ELF-1 (cell line): ENCODE measurements around the gene PIP5K1B.
"Not testable (repeated sequence)": the region's sequence is repeated elsewhere in the genome, so short reads cannot be mapped to it uniquely, and the experiment has no call there.

Source experiments
- DNase-seq: peaks from one replicate; pipeline ENCODE4 v3.0.0-alpha.2; 2016; ENCODE audit warnings: low read depth, low spot score

Gene PIP5K1B

GRCh38 chr9:68983522-68984424 is 278.7 kb downstream of the PIP5K1B start:
- no peak for DNase-seq

- DNase-seq = not testable (repeated sequence)
Observed at GRCh38 chr9:68986949-68987348, 281.9 kb downstream of the PIP5K1B start.

GRCh38 chr9:68991457-68991856 is 286.4 kb downstream of the PIP5K1B start:
- no peak for DNase-seq

- DNase-seq = no peak
Observed at GRCh38 chr9:68995776-68996175, 290.7 kb downstream of the PIP5K1B start.

- no peak for DNase-seq
Observed at GRCh38 chr9:68996462-68996861, 291.4 kb downstream of the PIP5K1B start.

GRCh38 chr9:68997666-68998065 is 292.6 kb downstream of the PIP5K1B start:
- no peak for DNase-seq

- DNase-seq = no peak
Observed at GRCh38 chr9:68998385-68998784, 293.3 kb downstream of the PIP5K1B start.

GRCh38 chr9:68998812-68999211 is 293.8 kb downstream of the PIP5K1B start:
- DNase-seq = no peak

GRCh38 chr9:68999393-69000105 is 294.5 kb downstream of the PIP5K1B start:
- DNase-seq = peak; percentile 79

GRCh38 chr9:69001921-69002320 is 296.9 kb downstream of the PIP5K1B start:
- DNase-seq = no peak

GRCh38 chr9:69003051-69003450 is 298.0 kb downstream of the PIP5K1B start:
- no peak for DNase-seq

GRCh38 chr9:69004836-69005235 is 299.8 kb downstream of the PIP5K1B start:
- no peak for DNase-seq

- no peak for DNase-seq
Observed at GRCh38 chr9:69009708-69010107, 304.7 kb downstream of the PIP5K1B start.

- DNase-seq = no peak
Observed at GRCh38 chr9:69012696-69013381, 307.8 kb downstream of the PIP5K1B start.

GRCh38 chr9:69013382-69013727 is 308.3 kb downstream of the PIP5K1B start:
- DNase-seq = no peak

- DNase-seq = no peak
Observed at GRCh38 chr9:69014013-69014412, 309.0 kb downstream of the PIP5K1B start, which contains the start of gene PRKACG. Gene PRKACG, minus strand, starts transcription at chr9:69014113. Its CDS starts 21 bp downstream, at chr9:69014092.

- no peak for DNase-seq
Observed at GRCh38 chr9:69016191-69017096, 311.4 kb downstream of the PIP5K1B start.

- no peak for DNase-seq
Observed at GRCh38 chr9:69018737-69019136, 313.7 kb downstream of the PIP5K1B start.

- DNase-seq = no peak
Observed at GRCh38 chr9:69019808-69020207, 314.8 kb downstream of the PIP5K1B start.

GRCh38 chr9:69020301-69021145 is 315.5 kb downstream of the PIP5K1B start:
- DNase-seq = no peak
